HFFc6 (cell line): ENCODE measurements around the gene TMEM233. TPM values are rescaled to one million over a fixed set of nuclear protein-coding genes. Genes with fewer than 3 reads are reported as not detected.

ENCODE experiments used
- DNase-seq: peaks from one replicate; pipeline ENCODE4 v3.0.0-alpha.2; 2018
- H3K27ac Mint-ChIP-seq: 2 replicates; pipeline ENCODE4 v1.8.0; 2020; ENCODE audit warnings: mild to moderate bottlenecking, mixed read lengths
- H3K27me3 Mint-ChIP-seq: 2 replicates; pipeline ENCODE4 v1.8.0; 2021; ENCODE audit warnings: mild to moderate bottlenecking, moderate library complexity, mixed read lengths; ENCODE audit not compliant: insufficient read depth
- H3K36me3 Mint-ChIP-seq: 2 replicates; pipeline ENCODE4 v1.8.0; 2021; ENCODE audit warnings: low read depth, mixed read lengths
- H3K4me1 Mint-ChIP-seq: 2 replicates; pipeline ENCODE4 v1.8.0; 2020; ENCODE audit warnings: low read depth, mixed read lengths
- H3K4me3 Mint-ChIP-seq: 2 replicates; pipeline ENCODE4 v1.8.0; 2020; ENCODE audit warnings: mild to moderate bottlenecking, moderate library complexity, mixed read lengths
- H3K9me3 Mint-ChIP-seq: 2 replicates; pipeline ENCODE4 v1.8.0; 2020; ENCODE audit warnings: mild to moderate bottlenecking, mixed read lengths
- total RNA-seq, 6 experiments: library from RNA; stranded (reverse); fragmentation: NEBNext Ultra II Directional; extraction: Animal tissue kit (Norgen Biotek cat#: 25700); gene quantifications; 2 replicates in 1 of 6; 3 replicates in 5 of 6; pipeline ENCODE4 v1.2.3, GENCODE V29; 2021
- TF ChIP-seq, protein P1 (sequence below): fragments of 200-600 bp; sonication (generic); IDR thresholded peaks from 2 replicates; pipeline ENCODE4 v1.5.0; 2021; ENCODE audit warnings: antibody characterized with exemption, mild to moderate bottlenecking

The TMEM233 gene
- total RNA-seq, 6 experiments from 2014 or later, result not detected

DNA sequence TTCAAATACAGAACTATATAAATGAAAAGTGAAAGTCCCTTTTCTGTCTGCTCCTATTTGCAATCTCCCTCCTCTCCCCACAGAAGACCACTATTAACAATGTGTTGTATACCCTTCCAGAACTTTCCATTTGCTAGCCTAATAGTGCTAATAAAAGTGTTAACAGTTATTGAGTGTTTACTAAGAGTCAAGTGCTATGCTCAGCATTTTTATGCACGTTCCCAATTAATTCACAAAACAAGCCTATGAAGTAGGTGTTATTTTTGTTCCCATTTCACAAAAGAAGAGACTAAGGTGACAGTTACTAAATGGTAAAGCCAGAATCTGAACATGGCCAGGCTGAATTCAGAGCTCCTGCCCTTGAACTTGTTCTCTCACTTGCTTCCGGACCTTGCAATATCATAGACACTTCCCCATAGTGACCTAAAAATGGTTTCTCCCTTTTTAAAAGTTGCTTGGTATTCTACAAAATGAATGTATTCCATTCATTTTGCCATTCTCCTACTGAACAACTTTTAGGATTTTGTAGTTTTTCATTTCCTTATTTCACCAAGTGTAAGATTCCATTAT lies 72.7 kb downstream of the TMEM233 start:
- peaks cover 30% of the 10 kb centered on the region for H3K4me1 Mint-ChIP-seq
- H3K36me3 Mint-ChIP-seq, result no peaks in the 10 kb centered on the region
- H3K4me3 Mint-ChIP-seq, result no peak overlapping the region
- TF ChIP-seq, protein P1, sequence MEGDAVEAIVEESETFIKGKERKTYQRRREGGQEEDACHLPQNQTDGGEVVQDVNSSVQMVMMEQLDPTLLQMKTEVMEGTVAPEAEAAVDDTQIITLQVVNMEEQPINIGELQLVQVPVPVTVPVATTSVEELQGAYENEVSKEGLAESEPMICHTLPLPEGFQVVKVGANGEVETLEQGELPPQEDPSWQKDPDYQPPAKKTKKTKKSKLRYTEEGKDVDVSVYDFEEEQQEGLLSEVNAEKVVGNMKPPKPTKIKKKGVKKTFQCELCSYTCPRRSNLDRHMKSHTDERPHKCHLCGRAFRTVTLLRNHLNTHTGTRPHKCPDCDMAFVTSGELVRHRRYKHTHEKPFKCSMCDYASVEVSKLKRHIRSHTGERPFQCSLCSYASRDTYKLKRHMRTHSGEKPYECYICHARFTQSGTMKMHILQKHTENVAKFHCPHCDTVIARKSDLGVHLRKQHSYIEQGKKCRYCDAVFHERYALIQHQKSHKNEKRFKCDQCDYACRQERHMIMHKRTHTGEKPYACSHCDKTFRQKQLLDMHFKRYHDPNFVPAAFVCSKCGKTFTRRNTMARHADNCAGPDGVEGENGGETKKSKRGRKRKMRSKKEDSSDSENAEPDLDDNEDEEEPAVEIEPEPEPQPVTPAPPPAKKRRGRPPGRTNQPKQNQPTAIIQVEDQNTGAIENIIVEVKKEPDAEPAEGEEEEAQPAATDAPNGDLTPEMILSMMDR, result no peak
- H3K9me3 Mint-ChIP-seq, result no peaks in the 10 kb centered on the region
- H3K27ac Mint-ChIP-seq, result no peak overlapping the region
- no peak for DNase-seq
- H3K27me3 Mint-ChIP-seq, result peaks cover 9% of the 10 kb centered on the region

DNA sequence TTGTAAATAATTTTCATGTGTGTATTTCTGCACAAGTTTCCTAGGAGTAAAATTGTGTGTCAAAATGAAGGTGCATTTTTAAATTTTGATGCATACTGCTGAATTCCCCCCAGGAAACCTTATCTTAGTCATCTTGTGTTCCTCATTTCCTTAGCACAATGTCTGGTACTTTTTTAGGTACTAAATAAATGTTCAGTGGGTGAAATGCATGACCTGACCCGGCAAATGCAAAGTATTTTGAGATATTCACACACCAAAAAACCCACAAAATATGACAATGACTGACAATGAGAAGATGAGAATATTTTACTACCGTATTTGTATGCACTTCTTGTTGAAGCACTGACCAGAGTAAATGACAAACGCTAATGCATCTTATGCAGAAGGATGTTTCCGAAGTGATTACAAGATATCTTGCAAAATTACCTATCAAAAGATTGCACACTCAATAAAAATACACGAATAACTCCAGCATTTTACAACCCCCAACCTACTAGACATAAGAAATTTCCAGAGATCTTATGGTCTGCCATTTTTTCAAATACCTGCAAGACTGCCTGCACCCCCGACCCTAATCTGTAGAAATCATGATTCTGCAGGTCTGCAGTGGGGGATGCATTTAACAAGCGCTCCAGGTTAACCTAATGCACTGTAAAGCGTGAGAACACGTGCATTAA lies 73.5 kb downstream of the TMEM233 start:
- H3K36me3 Mint-ChIP-seq, result peaks cover 3% of the 10 kb centered on the region
- TF ChIP-seq, protein P1, result no peak
- H3K9me3 Mint-ChIP-seq, result no peaks in the 10 kb centered on the region
- DNase-seq, result no peak
- peaks cover 9% of the 10 kb centered on the region for H3K27me3 Mint-ChIP-seq
- no peak overlapping the region for H3K27ac Mint-ChIP-seq
- H3K4me1 Mint-ChIP-seq, result peaks cover 30% of the 10 kb centered on the region
- H3K4me3 Mint-ChIP-seq, result peak overlapping the region; percentile 96

DNA sequence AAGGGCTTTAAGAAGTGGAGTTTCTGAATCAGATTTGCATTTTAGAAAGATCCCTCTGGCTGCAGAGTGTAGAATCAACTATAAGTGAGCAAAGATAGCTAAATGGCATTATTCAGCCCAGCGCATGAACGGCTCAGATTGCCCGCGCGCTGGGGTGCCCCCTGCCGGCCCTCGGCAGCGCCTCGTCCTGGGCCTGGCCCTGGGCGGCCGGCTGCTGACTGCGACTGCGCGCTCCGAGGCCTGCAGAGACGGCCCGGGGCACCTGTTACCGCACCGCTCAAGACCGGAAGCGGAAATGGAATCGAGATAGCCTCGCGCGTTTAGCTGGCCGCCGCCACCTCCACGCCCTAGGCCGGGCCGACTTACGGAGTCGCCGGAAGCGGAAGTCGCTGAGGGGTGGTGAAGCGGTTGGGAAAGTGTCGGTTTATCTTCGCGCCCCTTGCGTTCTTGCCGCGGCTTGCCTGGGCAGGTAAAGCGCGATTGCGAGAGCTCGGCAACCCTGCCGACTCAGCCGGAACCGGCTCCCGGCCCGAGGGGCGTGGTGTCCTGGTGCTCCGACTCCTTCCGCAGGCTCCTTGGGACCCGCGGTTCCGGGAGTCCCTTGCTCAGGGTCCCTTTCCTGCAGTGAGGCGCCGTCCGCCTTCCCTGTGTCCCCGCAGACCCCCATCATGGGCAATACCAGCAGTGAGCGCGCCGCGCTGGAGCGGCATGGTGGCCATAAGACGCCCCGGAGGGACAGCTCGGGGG lies 74.2 kb downstream of the TMEM233 start, which contains the start of gene PRKAB1:
Gene PRKAB1 (plus strand): TSS at position 557 of the 747 bp plus-strand sequence. CDS start 112 bp downstream, at position 669.
- H3K4me3 Mint-ChIP-seq, result peak within 1 kb of the TSS; percentile 96

DNA sequence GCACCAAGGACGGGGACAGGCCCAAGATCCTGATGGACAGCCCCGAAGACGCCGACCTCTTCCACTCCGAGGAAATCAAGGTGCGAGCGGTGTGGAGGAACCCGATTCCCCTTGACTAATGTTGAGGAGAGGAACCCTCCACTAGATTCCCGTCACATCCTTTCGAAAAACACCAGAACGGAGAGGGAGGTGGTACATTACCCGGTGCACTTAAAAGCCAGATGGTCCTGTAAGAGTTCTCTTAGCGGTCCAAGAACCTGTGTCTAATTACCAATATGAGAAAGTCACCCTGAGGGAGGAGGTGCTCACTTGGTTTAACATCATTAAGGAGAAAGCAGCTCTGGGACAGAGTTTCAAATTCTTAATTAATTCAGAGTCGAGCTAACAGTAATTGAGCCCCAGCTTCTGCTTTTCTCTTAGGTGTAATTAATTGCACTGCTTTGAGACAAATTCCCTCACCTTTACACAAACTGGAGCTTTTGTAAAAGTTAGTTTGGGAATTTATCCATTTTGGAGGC lies 74.8 kb downstream of the TMEM233 start:
- TF ChIP-seq, protein P1, result no peak
- peaks cover 14% of the 10 kb centered on the region for H3K36me3 Mint-ChIP-seq
- DNase-seq, result no peak
- H3K4me1 Mint-ChIP-seq, result peaks cover 30% of the 10 kb centered on the region
- peak overlapping the region; percentile 83 for H3K27ac Mint-ChIP-seq
- H3K27me3 Mint-ChIP-seq, result peaks cover 3% of the 10 kb centered on the region
- H3K4me3 Mint-ChIP-seq, result peak overlapping the region; percentile 96
- no peaks in the 10 kb centered on the region for H3K9me3 Mint-ChIP-seq

More for the DNA sequence above, 74.2 kb downstream of the TMEM233 start, which contains the start of gene PRKAB1:
- Mint-ChIP-seq H3K4me1 (peaks cover 30% of the 10 kb centered on the region), H3K27ac (peak within 1 kb of the TSS; percentile 83), H3K9me3 (no peaks in the 10 kb centered on the region), H3K27me3 (peaks cover 3% of the 10 kb centered on the region), H3K36me3 (peaks cover 10% of the 10 kb centered on the region)
- DNase-seq, result peak; percentile 96
- TF ChIP-seq, protein P1, result peak; percentile 93

DNA sequence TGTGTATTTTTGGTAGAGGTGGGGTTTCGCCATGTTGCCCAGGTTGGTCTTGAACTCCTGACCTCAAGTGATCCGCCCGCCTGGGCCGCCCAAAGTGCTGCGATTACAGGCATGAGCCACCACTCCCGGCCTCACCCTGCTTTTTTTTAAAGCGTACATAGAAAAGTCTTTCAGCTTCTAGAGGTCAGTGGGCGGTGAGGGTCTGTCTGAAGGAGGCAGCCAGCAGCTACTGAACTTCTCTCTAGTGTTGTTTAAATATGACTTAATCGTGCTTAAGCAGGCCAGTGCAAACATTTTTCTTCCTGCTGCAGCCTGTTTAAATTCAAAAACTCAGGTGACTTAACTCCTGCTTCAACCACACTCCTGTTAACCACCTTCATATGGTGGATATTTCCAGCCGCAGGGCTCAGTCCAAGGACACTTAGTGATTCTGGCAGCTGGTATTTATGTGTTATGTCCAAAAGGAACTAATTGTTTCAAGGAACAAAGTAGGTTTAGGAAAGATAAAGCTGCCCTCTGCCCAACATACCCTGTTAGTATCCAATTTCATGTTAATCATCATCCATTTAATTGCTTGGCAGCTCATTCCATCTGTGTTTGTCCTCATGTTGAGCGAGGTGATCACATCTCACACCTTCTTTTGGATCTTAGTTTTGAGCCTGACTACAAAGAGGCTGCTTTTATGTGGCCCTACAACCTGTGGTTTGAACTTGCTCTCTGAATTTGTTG lies 76.3 kb downstream of the TMEM233 start:
- Mint-ChIP-seq H3K27ac (no peak overlapping the region), H3K9me3 (no peaks in the 10 kb centered on the region), H3K36me3 (peaks cover 24% of the 10 kb centered on the region), H3K4me3 (peak overlapping the region; percentile 76), H3K4me1 (peaks cover 30% of the 10 kb centered on the region), H3K27me3 (peaks cover 2% of the 10 kb centered on the region)
- TF ChIP-seq, protein P1, result no peak
- DNase-seq, result no peak
